GM12878 (cell line): ENCODE data around the gene UBR3. TPM values are rescaled to one million over a fixed set of nuclear protein-coding genes. Genes with fewer than 3 reads are reported as not detected.

Experiments used
- ATAC-seq: fragments of 200-7000 bp; cut with Tn5 transposase; 3 replicates; pipeline ENCODE4 v1.9.1; 2020; ENCODE audit warnings: mild to moderate bottlenecking, moderate library complexity
- BruUV-seq: library from RNA; stranded (reverse); fragments of 400-500 nt; replicated peaks from 2 replicates; lab custom pipeline; 2021; lab: Mats Ljungman, UMichigan
- CTCF ChIA-PET: fragments of 300-600 bp; sonication (Branson Sonifier 250); formaldehyde crosslinking; extraction: SDS; loops from one replicate; lab custom pipeline; 2021; ENCODE audit warnings: inconsistent platforms; lab: Yijun Ruan, JAX
- POLR2A ChIA-PET: fragments of 350-600 bp; formaldehyde crosslinking; extraction: SDS; loops from one replicate; lab custom pipeline; 2021; ENCODE audit warnings: inconsistent platforms; lab: Charles Lee
- RAD21 ChIA-PET: fragments of 300-600 bp; sonication (Branson Sonifier 250); formaldehyde crosslinking; loops from one replicate; lab custom pipeline; 2023; ENCODE audit warnings: antibody characterized with exemption; ENCODE audit not compliant: unreplicated experiment; lab: Charles Lee
- SMC1A ChIA-PET: fragments of 300-600 bp; sonication (Branson Sonifier 250); formaldehyde crosslinking; loops from one replicate; lab custom pipeline; 2023; ENCODE audit not compliant: unreplicated experiment, uncharacterized antibody; lab: Charles Lee
- DNase-seq: peaks from one replicate; pipeline ENCODE4 v3.0.0-alpha.2; 2011; ENCODE audit warnings: low read depth, low spot score
- FAIRE-seq: peaks from 3 replicates; lab custom pipeline; 2011; peaks lifted over from hg19 to GRCh38; lab: Jason Lieb, UNC
- H2AFZ ChIP-seq: 2 replicates; pipeline ENCODE4 v1.6.0; 2011; ENCODE audit warnings: low read depth, low read length, control low read depth; ENCODE audit not compliant: control insufficient read depth
- H3K27ac ChIP-seq: 2 replicates; pipeline ENCODE4 v1.5.1; 2011; ENCODE audit warnings: control low read depth; ENCODE audit not compliant: control insufficient read depth, insufficient read depth
- H3K27me3 ChIP-seq, 2 experiments: replicated peaks in 1 of 2; 2 replicates each; pipeline versions ENCODE4 v1.6.0 to v1.6.1; 2011; ENCODE audit warnings: low read length in 1 of 2; ENCODE audit not compliant: control insufficient read depth in 2 of 2, insufficient read depth in 2 of 2
- H3K36me3 ChIP-seq, 2 experiments: 2 replicates each; pipeline ENCODE4 v1.5.1; 2011; ENCODE audit warnings: low read length in 1 of 2; ENCODE audit not compliant: control insufficient read depth in 2 of 2, insufficient read depth in 2 of 2
- H3K4me1 ChIP-seq: 2 replicates; pipeline ENCODE4 v1.6.1; 2011; ENCODE audit warnings: mild to moderate bottlenecking, low read length, moderate library complexity, mixed read lengths; ENCODE audit not compliant: control insufficient read depth, insufficient read depth
- H3K4me2 ChIP-seq: 2 replicates; pipeline ENCODE4 v1.6.0; 2011; ENCODE audit warnings: control low read depth; ENCODE audit not compliant: control insufficient read depth, insufficient read depth
- H3K4me3 ChIP-seq: fragments of 200-600 bp; sonication (generic); 2 replicates; pipeline ENCODE4 v1.5.1; 2016
- H3K79me2 ChIP-seq: 2 replicates; pipeline ENCODE4 v1.6.0; 2011; ENCODE audit warnings: low read length; ENCODE audit not compliant: control insufficient read depth, insufficient read depth
- H3K9ac ChIP-seq: 2 replicates; pipeline ENCODE4 v1.8.0; 2011; ENCODE audit warnings: low read length, control low read depth, mixed read lengths; ENCODE audit not compliant: control insufficient read depth, insufficient read depth
- H3K9me3 ChIP-seq: replicated peaks from 3 replicates; pipeline ENCODE4 v1.5.1; 2011; ENCODE audit warnings: mild to moderate bottlenecking, low read length; ENCODE audit not compliant: control insufficient read depth, insufficient read depth
- H4K20me1 ChIP-seq: 2 replicates; pipeline ENCODE4 v1.6.0; 2011; ENCODE audit not compliant: control insufficient read depth, insufficient read depth
- ASH2L ChIP-seq: fragments of 300-600, 200-600 bp; sonication (generic); IDR thresholded peaks from 2 replicates; pipeline ENCODE4 v1.6.1; 2017; ENCODE audit warnings: low read depth, mild to moderate bottlenecking, borderline replicate concordance
- ATF7 ChIP-seq: fragments of 450-650 bp; IDR thresholded peaks from 2 replicates; pipeline ENCODE4 v1.6.1; 2016; ENCODE audit warnings: low read depth, mild to moderate bottlenecking
- CBFB ChIP-seq: IDR thresholded peaks from 2 replicates; pipeline ENCODE4 v1.6.1; 2016; ENCODE audit warnings: antibody characterized with exemption, low read depth
- CBX5 ChIP-seq: sonication (generic); IDR thresholded peaks from 2 replicates; pipeline ENCODE4 v1.6.1; 2016; ENCODE audit warnings: low read depth, moderate library complexity, mild to moderate bottlenecking, inconsistent platforms
- ESRRA ChIP-seq: IDR thresholded peaks from 2 replicates; pipeline ENCODE4 v1.6.1; 2012; ENCODE audit warnings: mild to moderate bottlenecking, low read length, improper control_type of control experiment
- HDAC6 ChIP-seq: fragments of 200-600 bp; sonication (generic); IDR thresholded peaks from one replicate; pipeline ENCODE4 v1.8.0; 2017; ENCODE audit warnings: antibody characterized with exemption; ENCODE audit not compliant: unreplicated experiment
- MEF2A ChIP-seq: IDR thresholded peaks from 2 replicates; pipeline ENCODE4 v1.6.1; 2011; ENCODE audit warnings: low read depth, mild to moderate bottlenecking, low read length, moderate library complexity; ENCODE audit not compliant: insufficient read depth
- MTA2 ChIP-seq: fragments of 450-650 bp; IDR thresholded peaks from 2 replicates; pipeline ENCODE4 v1.6.1; 2016; ENCODE audit warnings: low read depth, mild to moderate bottlenecking, moderate library complexity
- PAX8 ChIP-seq: fragments of 450-650 bp; IDR thresholded peaks from 2 replicates; pipeline ENCODE4 v1.6.1; 2017; ENCODE audit warnings: mild to moderate bottlenecking, moderate library complexity
- PML ChIP-seq: IDR thresholded peaks from 2 replicates; pipeline ENCODE4 v1.6.1; 2012; ENCODE audit warnings: low read length, inconsistent platforms
- SP1 ChIP-seq: IDR thresholded peaks from one replicate; pipeline ENCODE4 v1.6.1; 2011; ENCODE audit warnings: low read depth, low read length
- SREBF2 ChIP-seq: IDR thresholded peaks from 2 replicates; pipeline ENCODE4 v1.6.1; 2012; ENCODE audit warnings: mild to moderate bottlenecking, low read length
- TBL1XR1 ChIP-seq: IDR thresholded peaks from 2 replicates; pipeline ENCODE4 v1.6.1; 2012; ENCODE audit warnings: low read depth, low read length, improper control_type of control experiment
- TCF12 ChIP-seq: IDR thresholded peaks from 2 replicates; pipeline ENCODE4 v1.6.1; 2011; ENCODE audit warnings: low read depth, mild to moderate bottlenecking, low read length
- TCF7 ChIP-seq: IDR thresholded peaks from 2 replicates; pipeline ENCODE4 v1.6.1; 2014; ENCODE audit warnings: antibody characterized with exemption, borderline replicate concordance
- ZNF207 ChIP-seq: fragments of 450-650 bp; IDR thresholded peaks from 2 replicates; pipeline ENCODE4 v1.6.1; 2014; ENCODE audit warnings: antibody characterized with exemption, mild to moderate bottlenecking, borderline replicate concordance
- ZNF384 ChIP-seq: IDR thresholded peaks from 2 replicates; pipeline ENCODE4 v1.6.1; 2012; ENCODE audit warnings: low read depth, mild to moderate bottlenecking, low read length, improper control_type of control experiment, borderline replicate concordance
- WGBS: methylation state at CpG from one replicate; pipeline ENCODE4 v1.1.6; 2016; ENCODE audit warnings: low lambda C conversion rate; ENCODE audit not compliant: insufficient replicate concordance, insufficient coverage; ENCODE audit errors: missing lambda C conversion rate; 5-methylcytosine and 5-hydroxymethylcytosine counted together
- in situ Hi-C: fragments of 300-500 bp; cut with MboI; formaldehyde crosslinking; loops from 9 replicates; pipeline ENCODE4 v1.14.3; 2018; ENCODE audit warnings: mixed read lengths
- intact Hi-C: fragments of 100-400 bp; cut with micrococcal nuclease; formaldehyde crosslinking; loops from one replicate; pipeline ENCODE4 v1.14.2; 2022; ENCODE audit not compliant: unreplicated experiment
- polyA plus RNA-seq, 11 experiments: library from polyadenylated mRNA; depleted of rRNA in 4 of 11; unstranded in 6 of 11; stranded (reverse) in 5 of 11; fragments of >200 nt; fragmentation: Nextera tagmentation in 4 of 11; fragmentation: Illumina TruSeq in 1 of 11; extraction: Ambion mirVana in 4 of 11; extraction: Trizol in 1 of 11; gene quantifications; 1 replicate in 1 of 11; 2 replicates in 10 of 11; pipeline versions ENCODE4 v1.2.1 to v1.2.3, GENCODE V29; 2011 to 2016; ENCODE audit warnings: inconsistent platforms in 2 of 11, missing spikeins in 2 of 11, low read depth in 1 of 11
- total RNA-seq, 4 experiments: library from RNA; depleted of rRNA in 3 of 4; stranded (reverse); fragments of >200 nt in 3 of 4; fragmentation: Illumina TruSeq in 1 of 4; extraction: Trizol in 1 of 4; gene quantifications; 2 replicates each; pipeline versions ENCODE4 v1.2.1 to v1.2.3, GENCODE V29; 2013 to 2021
- TF ChIP-seq, protein P1 (sequence below): fragments of 450-650 bp; IDR thresholded peaks from 2 replicates; pipeline ENCODE4 v1.6.1; 2017; ENCODE audit warnings: mild to moderate bottlenecking, moderate library complexity
- TF ChIP-seq, protein P2 (sequence below), 3 experiments: IDR thresholded peaks in 2 of 3; conservative IDR thresholded peaks in 1 of 3; 2 replicates each; pipeline ENCODE4 v1.5.1; 2011; ENCODE audit warnings: low read depth in 3 of 3, low read length in 3 of 3, mild to moderate bottlenecking in 3 of 3, control low read depth in 2 of 3, moderate library complexity in 2 of 3, inconsistent platforms in 1 of 3, mixed read lengths in 1 of 3; ENCODE audit not compliant: control insufficient read depth in 2 of 3, insufficient read depth in 1 of 3; ENCODE audit errors: extremely low read depth in 1 of 3

The UBR3 gene
- total and polyA plus RNA-seq, 10 of the 15 experiments (the other 5 are each of a cell fraction or from before 2014, with no cell fraction given), result 3.8 to 22.9 (median 11.2) TPM

DNA sequence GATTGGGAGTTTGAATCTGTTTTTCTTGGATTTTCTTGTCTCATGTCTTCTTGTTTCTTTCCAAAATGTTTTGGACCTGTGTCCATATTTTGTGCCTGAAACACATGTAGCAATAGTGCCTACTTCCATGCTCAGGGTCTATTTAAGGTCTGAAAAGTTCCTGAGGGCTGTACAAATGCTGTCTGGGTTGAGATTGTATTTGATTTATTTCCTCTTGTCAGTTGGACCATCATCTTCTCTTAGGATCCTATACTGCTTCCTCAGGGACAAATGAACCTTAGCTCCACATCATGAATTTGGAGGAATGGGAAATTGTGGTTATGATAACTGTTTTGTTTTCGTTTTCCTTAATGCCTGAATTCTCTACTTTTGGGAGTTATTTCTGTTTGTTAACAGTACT is 59.9 kb downstream of the UBR3 start:
- Histone ChIP-seq H3K9me3 (no peaks in the 10 kb centered on the region), H4K20me1 (no peaks in the 10 kb centered on the region), H3K27me3 (no peaks in the 10 kb centered on the region), H3K4me3 (no peak overlapping the region), H3K4me1 (no peaks in the 10 kb centered on the region), H3K9ac (no peak overlapping the region), H3K27ac (no peak overlapping the region)
- BruUV-seq, result no TSS peak
- no peak for ATAC-seq
- DNase-seq, result no peak
- RAD21 ChIA-PET, result interaction anchor here (1.0 kb wide), 1 partner anchor 54 kb away, joined by 3 read pairs; no protein-coding TSS in a partner anchor
- intact Hi-C loops, result no loop called here
- TF ChIP-seq MEF2A (no peak), CBX5 (no peak), SREBF2 (no peak), MTA2 (no peak), TCF12 (no peak), PML (no peak), HDAC6 (no peak), ASH2L (no peak), ZNF384 (no peak), CBFB (no peak), ATF7 (no peak), TBL1XR1 (no peak), SP1 (no peak), TCF7 (no peak), ZNF207 (no peak), PAX8 (no peak), ESRRA (no peak)
- TF ChIP-seq, protein P1, sequence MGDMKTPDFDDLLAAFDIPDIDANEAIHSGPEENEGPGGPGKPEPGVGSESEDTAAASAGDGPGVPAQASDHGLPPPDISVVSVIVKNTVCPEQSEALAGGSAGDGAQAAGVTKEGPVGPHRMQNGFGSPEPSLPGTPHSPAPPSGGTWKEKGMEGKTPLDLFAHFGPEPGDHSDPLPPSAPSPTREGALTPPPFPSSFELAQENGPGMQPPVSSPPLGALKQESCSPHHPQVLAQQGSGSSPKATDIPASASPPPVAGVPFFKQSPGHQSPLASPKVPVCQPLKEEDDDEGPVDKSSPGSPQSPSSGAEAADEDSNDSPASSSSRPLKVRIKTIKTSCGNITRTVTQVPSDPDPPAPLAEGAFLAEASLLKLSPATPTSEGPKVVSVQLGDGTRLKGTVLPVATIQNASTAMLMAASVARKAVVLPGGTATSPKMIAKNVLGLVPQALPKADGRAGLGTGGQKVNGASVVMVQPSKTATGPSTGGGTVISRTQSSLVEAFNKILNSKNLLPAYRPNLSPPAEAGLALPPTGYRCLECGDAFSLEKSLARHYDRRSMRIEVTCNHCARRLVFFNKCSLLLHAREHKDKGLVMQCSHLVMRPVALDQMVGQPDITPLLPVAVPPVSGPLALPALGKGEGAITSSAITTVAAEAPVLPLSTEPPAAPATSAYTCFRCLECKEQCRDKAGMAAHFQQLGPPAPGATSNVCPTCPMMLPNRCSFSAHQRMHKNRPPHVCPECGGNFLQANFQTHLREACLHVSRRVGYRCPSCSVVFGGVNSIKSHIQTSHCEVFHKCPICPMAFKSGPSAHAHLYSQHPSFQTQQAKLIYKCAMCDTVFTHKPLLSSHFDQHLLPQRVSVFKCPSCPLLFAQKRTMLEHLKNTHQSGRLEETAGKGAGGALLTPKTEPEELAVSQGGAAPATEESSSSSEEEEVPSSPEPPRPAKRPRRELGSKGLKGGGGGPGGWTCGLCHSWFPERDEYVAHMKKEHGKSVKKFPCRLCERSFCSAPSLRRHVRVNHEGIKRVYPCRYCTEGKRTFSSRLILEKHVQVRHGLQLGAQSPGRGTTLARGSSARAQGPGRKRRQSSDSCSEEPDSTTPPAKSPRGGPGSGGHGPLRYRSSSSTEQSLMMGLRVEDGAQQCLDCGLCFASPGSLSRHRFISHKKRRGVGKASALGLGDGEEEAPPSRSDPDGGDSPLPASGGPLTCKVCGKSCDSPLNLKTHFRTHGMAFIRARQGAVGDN, result no peak
- TF ChIP-seq, protein P2, sequence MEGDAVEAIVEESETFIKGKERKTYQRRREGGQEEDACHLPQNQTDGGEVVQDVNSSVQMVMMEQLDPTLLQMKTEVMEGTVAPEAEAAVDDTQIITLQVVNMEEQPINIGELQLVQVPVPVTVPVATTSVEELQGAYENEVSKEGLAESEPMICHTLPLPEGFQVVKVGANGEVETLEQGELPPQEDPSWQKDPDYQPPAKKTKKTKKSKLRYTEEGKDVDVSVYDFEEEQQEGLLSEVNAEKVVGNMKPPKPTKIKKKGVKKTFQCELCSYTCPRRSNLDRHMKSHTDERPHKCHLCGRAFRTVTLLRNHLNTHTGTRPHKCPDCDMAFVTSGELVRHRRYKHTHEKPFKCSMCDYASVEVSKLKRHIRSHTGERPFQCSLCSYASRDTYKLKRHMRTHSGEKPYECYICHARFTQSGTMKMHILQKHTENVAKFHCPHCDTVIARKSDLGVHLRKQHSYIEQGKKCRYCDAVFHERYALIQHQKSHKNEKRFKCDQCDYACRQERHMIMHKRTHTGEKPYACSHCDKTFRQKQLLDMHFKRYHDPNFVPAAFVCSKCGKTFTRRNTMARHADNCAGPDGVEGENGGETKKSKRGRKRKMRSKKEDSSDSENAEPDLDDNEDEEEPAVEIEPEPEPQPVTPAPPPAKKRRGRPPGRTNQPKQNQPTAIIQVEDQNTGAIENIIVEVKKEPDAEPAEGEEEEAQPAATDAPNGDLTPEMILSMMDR (IDR thresholded peaks at IDR 0.05 in 2 of 3, conservative IDR thresholded peaks at IDR 0.05 in 1 of 3; ENCODE audit: control insufficient read depth in 2 of 3, extremely low read depth in 1 of 3, insufficient read depth in 1 of 3, low read depth in 3 of 3, low read length in 3 of 3), result no peak
- TF ChIP-seq, all 136 proteins: peak for 0
- H2AFZ ChIP-seq, result no peak overlapping the region
- 40% methylated on average over 1 of the region's 1 CpG for WGBS
- in situ Hi-C loops, result no loop called here
- FAIRE-seq, result no peak
- H3K4me2 ChIP-seq, result no peak overlapping the region
- no peaks in the 10 kb centered on the region for H3K79me2 ChIP-seq
- SMC1A ChIA-PET, result interaction anchor here (0.8 to 2.4 kb wide), 2 partner anchors 10 to 115 kb away, joined by 3 to 11 read pairs; no protein-coding TSS in a partner anchor
- CTCF ChIA-PET, result interaction anchor here (0.9 to 1.3 kb wide), 2 partner anchors 9 to 14 kb away, joined by 3 to 5 read pairs; no protein-coding TSS in a partner anchor
- POLR2A ChIA-PET, result no interaction called here
- H3K36me3 ChIP-seq, result peaks cover 0 to 2% of the 10 kb centered on the region in 2 experiments; a peak in 1 of 4 replicates
